Esophagus muscularis mucosa (tissue), 3 donors: ENCODE data around the gene LRRK1.

Experiments
- EP300 ChIP-seq: sonication (generic); formaldehyde crosslinking; IDR thresholded peaks from one replicate; pipeline ENCODE4 v1.6.1; 2017; ENCODE audit warnings: antibody characterized with exemption
- TF ChIP-seq, protein P1 (sequence below), 3 experiments: fragments of 200-600 bp in 2 of 3; fragments of 450-650 bp in 1 of 3; sonication (generic) in 2 of 3; IDR thresholded peaks; one replicate each; pipeline ENCODE4 v1.5.1; 2017 to 2019; ENCODE audit warnings: antibody characterized with exemption in 3 of 3, mild to moderate bottlenecking in 2 of 3, moderate library complexity in 1 of 3

DNA sequence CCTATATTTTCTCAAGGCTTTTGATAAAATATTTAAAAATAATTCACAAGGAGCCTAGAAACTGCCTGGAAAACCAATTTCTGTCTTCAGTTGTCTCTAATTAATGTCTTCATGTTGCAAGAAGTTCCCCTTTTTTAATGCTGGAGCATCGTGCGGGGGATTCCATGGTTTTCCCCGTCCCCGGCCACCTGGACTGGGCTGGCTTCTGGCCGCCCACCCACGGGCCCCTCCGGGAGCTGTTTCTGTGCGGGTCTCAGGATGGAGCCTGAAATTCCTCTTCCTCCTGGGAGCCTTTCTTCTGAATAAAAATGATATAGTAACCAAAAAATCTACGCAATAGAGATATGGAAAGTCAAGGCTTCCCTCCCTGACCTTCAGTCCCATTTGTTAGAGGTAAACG is 8.1 kb upstream of the LRRK1 start:
- TF ChIP-seq, protein P1, sequence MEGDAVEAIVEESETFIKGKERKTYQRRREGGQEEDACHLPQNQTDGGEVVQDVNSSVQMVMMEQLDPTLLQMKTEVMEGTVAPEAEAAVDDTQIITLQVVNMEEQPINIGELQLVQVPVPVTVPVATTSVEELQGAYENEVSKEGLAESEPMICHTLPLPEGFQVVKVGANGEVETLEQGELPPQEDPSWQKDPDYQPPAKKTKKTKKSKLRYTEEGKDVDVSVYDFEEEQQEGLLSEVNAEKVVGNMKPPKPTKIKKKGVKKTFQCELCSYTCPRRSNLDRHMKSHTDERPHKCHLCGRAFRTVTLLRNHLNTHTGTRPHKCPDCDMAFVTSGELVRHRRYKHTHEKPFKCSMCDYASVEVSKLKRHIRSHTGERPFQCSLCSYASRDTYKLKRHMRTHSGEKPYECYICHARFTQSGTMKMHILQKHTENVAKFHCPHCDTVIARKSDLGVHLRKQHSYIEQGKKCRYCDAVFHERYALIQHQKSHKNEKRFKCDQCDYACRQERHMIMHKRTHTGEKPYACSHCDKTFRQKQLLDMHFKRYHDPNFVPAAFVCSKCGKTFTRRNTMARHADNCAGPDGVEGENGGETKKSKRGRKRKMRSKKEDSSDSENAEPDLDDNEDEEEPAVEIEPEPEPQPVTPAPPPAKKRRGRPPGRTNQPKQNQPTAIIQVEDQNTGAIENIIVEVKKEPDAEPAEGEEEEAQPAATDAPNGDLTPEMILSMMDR (IDR thresholded peaks at IDR 0.05): no peak
- TF ChIP-seq EP300: no peak
